Esophagus muscularis mucosa (tissue), 4 donors: ENCODE measurements around the gene HSD3B2.

Source experiments
- CTCF ChIP-seq, 3 experiments: fragments of 200-600 bp in 2 of 3; fragments of 450-650 bp in 1 of 3; sonication (generic) in 2 of 3; IDR thresholded peaks; one replicate each; pipeline ENCODE4 v1.5.1; 2017 to 2019; ENCODE audit warnings: antibody characterized with exemption in 3 of 3, mild to moderate bottlenecking in 2 of 3, moderate library complexity in 1 of 3
- EP300 ChIP-seq: sonication (generic); formaldehyde crosslinking; IDR thresholded peaks from one replicate; pipeline ENCODE4 v1.6.1; 2017; ENCODE audit warnings: antibody characterized with exemption
- POLR2A ChIP-seq: fragments of 450-650 bp; IDR thresholded peaks from one replicate; pipeline ENCODE4 v1.6.1; 2017; ENCODE audit warnings: antibody characterized with exemption, moderate library complexity, mild to moderate bottlenecking, low read depth
- POLR2AphosphoS5 ChIP-seq, 2 donors: sonication (generic); formaldehyde crosslinking; IDR thresholded peaks; one replicate each; pipeline ENCODE4 v1.6.1; 2017; ENCODE audit warnings: antibody characterized with exemption in 2 of 2

- TF ChIP-seq EP300 (no peak), CTCF (IDR thresholded peaks at IDR 0.05) (no peak), POLR2A (no peak), POLR2AphosphoS5 (IDR thresholded peaks at IDR 0.05) (no peak)
Measured at GRCh38 chr1:119380304-119380703, 34.6 kb upstream of the HSD3B2 start.
